Activated T-cell treated with anti-CD3 and anti-CD28 coated beads for 4 hours (primary cell): ENCODE data around the gene DENND10.
"Not testable (repeated sequence)": the region's sequence is repeated elsewhere in the genome, so short reads cannot be mapped to it uniquely, and the experiment has no call there.

Experiments
- DNase-seq: peaks from one replicate; pipeline ENCODE4 v3.0.0-alpha.2; 2020

DENND10 gene

GRCh38 chr10:119100434-119101238 lies 3.3 kb upstream of the DENND10 start:
- no peak for DNase-seq

DNA sequence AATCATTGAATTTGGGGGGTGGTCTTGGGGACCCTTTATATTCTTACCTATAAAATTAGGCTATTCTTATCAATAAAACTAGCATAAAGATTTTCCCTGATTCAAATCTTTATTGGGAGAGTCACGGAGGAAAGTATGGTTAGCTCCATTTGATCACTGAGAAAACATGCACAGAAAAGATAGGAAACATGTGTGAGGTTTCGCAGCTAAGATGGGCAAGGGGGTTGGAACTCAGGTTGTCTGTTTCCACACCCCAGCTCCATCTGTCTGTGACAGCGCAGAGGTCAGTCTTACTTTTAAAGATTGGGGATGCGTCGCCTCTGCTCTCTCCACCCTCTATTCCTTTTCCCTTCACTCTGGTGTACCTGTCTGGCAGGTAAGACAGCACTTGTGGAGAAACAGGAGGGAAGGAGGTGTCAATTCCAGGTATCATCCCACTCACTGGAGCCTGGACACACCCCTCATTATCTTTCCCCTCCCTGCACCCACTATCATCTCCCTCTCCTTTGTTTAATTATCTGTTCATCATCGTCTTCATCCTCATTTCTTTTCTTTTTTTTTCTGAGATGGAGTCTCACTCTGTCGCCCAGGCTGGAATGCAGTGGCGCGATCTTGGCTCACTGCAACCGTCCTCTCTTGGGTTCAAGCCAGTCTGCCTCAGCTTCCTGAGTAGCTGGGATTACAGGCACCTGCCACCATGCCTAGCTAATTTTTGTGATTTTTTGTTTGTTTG lies 2.4 kb upstream of the DENND10 start:
- DNase-seq, result no peak

GRCh38 chr10:119103241-119103902 lies 541 bp upstream of the DENND10 start:
- no peak for DNase-seq

DNA sequence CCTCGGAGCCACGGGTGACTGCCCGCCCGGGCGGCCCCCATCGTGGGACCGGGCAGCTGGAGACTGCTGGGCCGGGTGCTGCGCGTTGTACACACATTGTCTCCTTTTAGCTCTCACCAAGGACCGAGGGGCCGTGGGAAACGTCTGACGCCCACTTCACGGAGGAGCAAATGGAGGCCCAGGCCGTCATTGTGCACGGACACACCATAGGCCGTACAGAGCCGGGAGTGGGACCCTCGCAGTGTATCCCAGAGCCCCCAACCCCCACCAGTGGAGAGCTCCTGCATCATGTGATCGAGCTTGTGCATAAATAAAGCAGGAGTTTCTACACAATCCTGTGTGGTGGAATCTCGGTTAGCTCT lies 722 bp downstream of the DENND10 start:
- no peak for DNase-seq

DNA sequence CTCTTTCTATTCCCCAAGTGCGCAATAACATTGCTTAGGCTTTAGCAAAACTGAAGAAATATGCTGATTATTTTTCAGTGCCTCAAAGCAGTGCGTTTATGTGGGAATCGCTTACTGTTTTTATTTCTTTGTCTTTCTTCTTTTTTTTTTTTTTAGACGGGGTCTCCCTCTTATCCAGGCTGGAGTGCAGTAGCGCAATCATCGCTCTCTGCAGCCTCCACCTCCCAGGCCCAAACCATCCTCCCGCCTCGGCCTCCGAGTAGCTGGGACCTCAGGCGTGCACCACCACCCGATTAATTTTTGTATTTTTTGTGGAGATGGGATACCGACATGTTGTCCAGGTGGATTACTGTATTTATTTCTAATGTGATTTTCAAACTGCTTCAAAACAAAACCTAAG lies 1.2 kb downstream of the DENND10 start:
- DNase-seq, result no peak

DNA sequence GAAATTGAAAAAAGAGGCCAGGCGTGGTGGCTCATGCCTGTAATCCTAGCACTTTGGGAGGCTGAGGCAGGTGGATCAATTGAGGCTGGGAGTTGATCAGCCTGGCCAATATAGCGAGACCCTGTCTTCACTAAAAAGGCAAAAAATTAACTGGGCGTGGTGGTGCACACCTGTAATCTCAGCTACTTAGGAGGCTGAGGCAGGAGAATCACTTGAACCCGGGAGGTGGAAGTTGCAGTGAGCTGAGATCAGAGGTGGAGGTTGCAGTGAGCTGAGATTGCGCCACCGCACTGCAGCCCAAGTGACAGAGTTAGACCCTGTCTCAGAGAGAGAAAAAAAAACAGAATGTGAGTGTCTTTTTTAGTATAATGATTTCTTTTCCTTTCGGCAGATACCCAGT lies 2.0 kb downstream of the DENND10 start:
- DNase-seq, result not testable (repeated sequence)

- not testable (repeated sequence) for DNase-seq
Measured at GRCh38 chr10:119107106-119107505, 3.2 kb downstream of the DENND10 start.

- not testable (repeated sequence) for DNase-seq
Measured at GRCh38 chr10:119107771-119108170, 3.9 kb downstream of the DENND10 start.

GRCh38 chr10:119112056-119112455 lies 8.1 kb downstream of the DENND10 start:
- DNase-seq, result no peak

- DNase-seq, result no peak
Measured at GRCh38 chr10:119113751-119114732, 10.1 kb downstream of the DENND10 start.

- no peak for DNase-seq
Measured at GRCh38 chr10:119115926-119116325, 12.0 kb downstream of the DENND10 start.

DNA sequence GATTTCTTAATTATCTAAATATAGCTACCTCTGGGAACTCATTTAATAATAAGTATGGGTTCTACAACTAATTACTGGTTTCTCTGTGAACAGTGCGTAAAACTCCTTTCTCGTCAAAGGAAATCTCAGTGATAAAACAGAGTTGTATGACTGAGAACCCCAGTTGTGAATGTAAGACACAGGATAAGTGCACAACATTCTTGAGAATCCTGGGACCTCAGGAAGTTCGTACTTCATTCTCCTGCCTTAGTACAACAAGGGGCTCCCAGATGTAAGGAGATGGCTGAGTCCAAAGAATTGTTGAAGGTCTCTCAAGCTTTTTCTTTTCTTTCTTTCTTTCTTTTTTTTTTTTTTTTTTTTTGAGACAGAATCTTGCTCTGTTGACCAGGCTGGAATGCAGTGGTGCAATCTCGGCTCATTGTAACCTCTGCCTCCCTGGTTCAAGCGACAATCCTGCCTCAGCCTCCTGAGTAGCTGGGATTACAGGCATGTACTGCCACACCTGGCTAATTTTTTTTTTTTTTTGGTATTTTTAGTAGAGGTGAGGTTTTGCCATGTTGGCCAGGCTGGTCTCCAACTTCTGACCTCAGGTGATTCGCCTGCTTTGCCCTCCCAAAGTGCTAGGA lies 12.5 kb downstream of the DENND10 start:
- no peak for DNase-seq

DNA sequence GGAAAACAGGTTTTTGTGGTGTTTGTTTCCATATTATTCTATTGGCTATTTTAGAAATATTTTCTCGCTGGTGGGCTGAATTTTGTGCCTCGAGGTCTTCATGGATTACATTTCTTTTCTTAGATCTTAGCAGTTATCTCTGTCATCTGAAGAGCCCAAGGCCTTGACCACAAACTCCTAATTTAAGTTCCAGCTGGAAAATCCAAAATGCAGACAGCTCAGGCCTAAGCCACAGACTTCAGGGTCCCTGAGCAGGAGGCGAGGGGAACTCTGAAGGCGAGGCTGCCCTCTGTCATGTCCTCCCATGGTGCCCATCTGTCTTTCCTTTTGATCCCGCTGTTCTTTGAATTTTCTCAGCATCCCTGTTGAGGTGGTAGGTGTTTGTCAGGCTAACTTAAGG lies 14.3 kb downstream of the DENND10 start:
- DNase-seq, result no peak

DNA sequence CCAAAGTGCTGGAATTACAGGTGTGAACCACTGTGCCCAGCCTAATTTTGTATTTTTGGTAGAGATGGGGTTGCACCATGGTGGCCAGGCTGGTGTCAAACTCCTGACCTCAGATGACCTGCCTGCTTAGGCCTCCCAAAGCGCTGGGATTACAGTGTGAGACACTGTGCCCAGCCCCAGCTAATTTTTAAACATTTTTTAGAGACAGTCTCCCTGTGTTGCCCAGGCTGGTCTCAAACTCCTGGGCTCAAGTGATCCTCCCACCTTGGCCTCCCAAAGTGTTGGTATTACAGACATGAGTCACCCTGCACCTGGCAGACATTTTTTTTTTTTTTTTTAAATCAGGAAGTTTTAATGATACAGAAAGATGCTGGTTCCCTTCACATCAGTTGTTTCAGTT lies 15.5 kb downstream of the DENND10 start:
- no peak for DNase-seq

GRCh38 chr10:119120413-119120867 lies 16.5 kb downstream of the DENND10 start:
- no peak for DNase-seq

- no peak for DNase-seq
Measured at GRCh38 chr10:119120875-119121274, 17.0 kb downstream of the DENND10 start.

DNA sequence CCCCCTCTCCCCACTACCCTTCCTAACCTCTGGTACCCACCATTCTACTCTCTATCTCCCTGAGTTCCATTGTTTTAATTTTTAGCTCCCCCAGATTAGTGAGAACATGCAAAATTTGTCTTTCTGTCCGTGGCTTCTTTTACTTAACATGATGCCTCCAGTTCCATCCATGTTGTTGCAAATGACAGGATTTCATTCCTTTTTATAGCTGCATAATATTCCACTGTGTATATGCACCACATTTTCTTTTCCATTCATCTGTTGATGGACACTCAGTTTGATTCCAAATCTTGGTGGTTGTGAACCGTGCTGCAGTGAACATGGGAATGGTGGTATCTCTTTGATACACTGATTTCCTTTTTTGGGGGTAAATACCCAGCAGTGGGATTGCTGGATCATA lies 22.0 kb downstream of the DENND10 start:
- DNase-seq, result no peak

GRCh38 chr10:119129721-119130120 lies 25.8 kb downstream of the DENND10 start:
- no peak for DNase-seq

- no peak for DNase-seq
Measured at GRCh38 chr10:119131512-119132240, 27.8 kb downstream of the DENND10 start.

GRCh38 chr10:119132521-119133345 lies 28.8 kb downstream of the DENND10 start:
- no peak for DNase-seq
